HEK293T (cell line): ENCODE data around the gene TUBB3.

Experiments
- ARNT ChIP-seq: fragments of 450-650 bp; IDR thresholded peaks from 2 replicates; pipeline ENCODE4 v1.6.1; 2017; ENCODE audit warnings: mild to moderate bottlenecking
- BHLHE40 ChIP-seq: fragments of 450-650 bp; IDR thresholded peaks from 2 replicates; pipeline ENCODE4 v1.6.1; 2016; ENCODE audit warnings: mild to moderate bottlenecking, moderate library complexity, borderline replicate concordance
- FOXA1 ChIP-seq: fragments of 450-650 bp; IDR thresholded peaks from 2 replicates; pipeline ENCODE4 v1.6.1; 2016; ENCODE audit warnings: mild to moderate bottlenecking
- FOXK2 ChIP-seq: fragments of 450-650 bp; IDR thresholded peaks from 2 replicates; pipeline ENCODE4 v1.6.1; 2016; ENCODE audit warnings: mild to moderate bottlenecking
- FOXM1 ChIP-seq: fragments of 450-650 bp; IDR thresholded peaks from 2 replicates; pipeline ENCODE4 v1.6.1; 2017; ENCODE audit warnings: mild to moderate bottlenecking, borderline replicate concordance
- HDGF ChIP-seq: fragments of 450-650 bp; IDR thresholded peaks from 2 replicates; pipeline ENCODE4 v1.6.1; 2017; ENCODE audit warnings: antibody characterized with exemption, borderline replicate concordance
- NFRKB ChIP-seq: fragments of 450-650 bp; IDR thresholded peaks from 2 replicates; pipeline ENCODE4 v1.6.1; 2016; ENCODE audit warnings: mild to moderate bottlenecking, moderate library complexity
- PKNOX1 ChIP-seq: fragments of 450-650 bp; IDR thresholded peaks from 2 replicates; pipeline ENCODE4 v1.6.1; 2016
- SP1 ChIP-seq: fragments of 450-650 bp; IDR thresholded peaks from 2 replicates; pipeline ENCODE4 v1.6.1; 2017
- SUZ12 ChIP-seq: fragments of 450-650 bp; IDR thresholded peaks from 2 replicates; pipeline ENCODE4 v1.6.1; 2016; ENCODE audit warnings: mild to moderate bottlenecking

GRCh38 chr16:89907055-89907814 is 15.9 kb upstream of the TUBB3 start:
- TF ChIP-seq PKNOX1, result no peak
- no peak for TF ChIP-seq BHLHE40
- no peak for TF ChIP-seq FOXA1
- no peak for TF ChIP-seq SP1
- TF ChIP-seq NFRKB, result no peak
- no peak for TF ChIP-seq FOXM1
- TF ChIP-seq SUZ12, result no peak
- TF ChIP-seq FOXK2, result no peak
- no peak for TF ChIP-seq HDGF
- no peak for TF ChIP-seq ARNT
